Occipital lobe (tissue), 2 donors: ENCODE results near the gene PPP1R1C. TPM values are rescaled to one million over a fixed set of nuclear protein-coding genes. Genes with fewer than 3 reads are reported as not detected.
"Not testable (repeated sequence)": the region's sequence is repeated elsewhere in the genome, so short reads cannot be mapped to it uniquely, and the experiment has no call there.

Experiments
- DNase-seq: peaks from one replicate; lab custom pipeline; 2025; lab: John Stamatoyannopoulos, UW
- total RNA-seq: library from RNA; depleted of rRNA; stranded (reverse); fragments of >200 nt; gene quantifications from one replicate; pipeline ENCODE4 v1.2.3, GENCODE V29; 2014

The PPP1R1C gene
- total RNA-seq, 1 donor from 2014 or later = 2.7 TPM

GRCh38 chr2:182014284-182014683 lies 28.6 kb downstream of the PPP1R1C start:
- DNase-seq = no peak

GRCh38 chr2:182015334-182016109 lies 29.9 kb downstream of the PPP1R1C start:
- no peak for DNase-seq

DNA sequence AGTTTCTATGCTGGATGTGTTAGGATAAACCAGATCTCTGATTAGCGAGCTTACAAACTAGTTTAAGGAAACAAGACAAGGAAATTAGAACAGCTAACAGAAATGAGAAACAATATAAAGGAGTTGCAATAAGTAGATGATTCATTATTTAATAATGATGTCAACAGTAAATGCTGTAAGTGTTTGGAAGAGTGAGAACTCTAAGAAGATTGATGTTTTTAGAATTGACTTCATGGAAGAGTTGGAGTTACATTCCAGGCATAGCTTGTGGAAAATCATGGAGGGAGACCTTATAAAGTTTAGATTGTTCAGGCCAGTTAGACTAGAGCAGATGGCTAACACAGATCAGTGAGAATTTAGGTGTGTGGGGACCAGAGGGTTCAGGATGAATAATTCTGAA lies 32.6 kb downstream of the PPP1R1C start:
- DNase-seq = no peak

GRCh38 chr2:182019731-182020130 lies 34.1 kb downstream of the PPP1R1C start:
- no peak for DNase-seq

DNA sequence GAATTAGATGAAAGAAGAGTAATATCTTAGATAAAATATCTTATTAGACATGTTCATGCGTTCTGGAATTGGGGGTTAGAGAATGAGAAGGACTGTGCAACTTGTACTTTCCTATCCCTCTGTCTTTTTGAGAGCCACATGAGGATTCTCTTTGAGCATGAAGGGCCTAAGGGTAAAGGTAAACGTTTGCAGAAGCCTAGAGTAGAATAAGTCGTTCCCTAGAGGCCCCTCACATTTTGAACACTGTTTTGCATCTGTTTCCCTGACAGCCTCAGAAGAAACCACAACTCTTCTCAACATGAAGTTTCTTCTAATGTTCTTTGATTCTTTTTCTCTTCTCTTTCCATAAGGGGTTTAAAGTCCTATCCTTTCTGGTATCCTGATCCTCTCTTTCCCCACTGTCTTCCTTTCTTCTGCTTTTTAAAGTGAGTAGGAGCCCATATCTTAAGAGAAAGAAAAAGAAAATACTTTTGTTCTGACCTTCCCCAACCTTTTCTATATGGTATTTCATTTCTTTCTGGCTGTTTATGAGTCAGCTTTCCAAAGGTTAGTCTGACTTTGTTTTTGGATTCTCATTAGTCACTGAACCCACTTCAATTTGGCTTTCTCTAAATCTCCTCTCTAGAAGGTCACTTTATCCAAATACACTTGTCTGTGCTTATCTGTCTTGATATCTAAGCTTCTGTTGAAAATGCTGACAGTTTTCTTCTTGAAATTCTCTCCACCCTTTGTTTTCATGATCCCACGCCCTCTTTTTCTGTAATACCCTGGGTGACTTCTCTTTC lies 34.8 kb downstream of the PPP1R1C start:
- DNase-seq = no peak

- no peak for DNase-seq
These were observed 37.6 kb downstream of the PPP1R1C start for GRCh38 chr2:182023235-182023634.

DNA sequence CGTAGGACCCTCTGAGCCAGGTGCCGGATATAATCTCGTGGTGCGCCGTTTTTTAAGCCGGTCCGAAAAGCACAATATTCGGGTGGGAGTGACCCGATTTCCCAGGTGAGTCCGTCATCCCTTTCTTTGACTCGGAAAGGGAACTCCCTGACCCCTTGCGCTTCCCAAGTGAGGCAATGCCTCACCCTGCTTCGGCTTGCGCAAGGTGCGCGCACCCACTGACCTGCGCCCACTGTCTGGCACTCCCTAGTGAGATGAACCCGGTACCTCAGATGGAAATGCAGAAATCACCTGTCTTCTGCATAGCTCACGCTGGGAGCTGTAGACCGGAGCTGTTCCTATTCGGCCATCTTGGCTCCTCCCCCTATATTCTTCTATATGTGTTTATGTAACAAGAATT lies 45.2 kb downstream of the PPP1R1C start:
- not testable (repeated sequence) for DNase-seq

DNA sequence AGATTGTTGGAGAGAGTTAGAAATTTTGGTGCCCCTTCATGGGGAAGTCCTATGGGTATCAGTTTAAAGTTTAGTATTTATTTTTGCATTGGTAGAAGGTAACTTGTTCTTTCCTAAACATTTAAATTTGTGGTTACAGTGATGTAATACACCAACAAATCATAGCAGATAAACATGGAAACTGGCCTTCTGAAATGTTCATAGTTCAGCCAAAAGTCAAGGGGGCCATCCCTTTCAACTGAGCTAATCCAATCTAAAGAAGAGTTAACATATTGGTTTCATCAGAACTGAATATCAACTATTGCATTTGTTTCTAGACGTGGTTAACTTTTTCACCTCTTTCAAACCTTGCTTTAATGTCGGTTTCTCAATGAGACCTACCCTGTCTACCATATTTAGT lies 46.3 kb downstream of the PPP1R1C start:
- DNase-seq = no peak

- no peak for DNase-seq
These were observed 47.8 kb downstream of the PPP1R1C start for GRCh38 chr2:182033449-182033848.

GRCh38 chr2:182038576-182038975 lies 52.9 kb downstream of the PPP1R1C start:
- no peak for DNase-seq

DNA sequence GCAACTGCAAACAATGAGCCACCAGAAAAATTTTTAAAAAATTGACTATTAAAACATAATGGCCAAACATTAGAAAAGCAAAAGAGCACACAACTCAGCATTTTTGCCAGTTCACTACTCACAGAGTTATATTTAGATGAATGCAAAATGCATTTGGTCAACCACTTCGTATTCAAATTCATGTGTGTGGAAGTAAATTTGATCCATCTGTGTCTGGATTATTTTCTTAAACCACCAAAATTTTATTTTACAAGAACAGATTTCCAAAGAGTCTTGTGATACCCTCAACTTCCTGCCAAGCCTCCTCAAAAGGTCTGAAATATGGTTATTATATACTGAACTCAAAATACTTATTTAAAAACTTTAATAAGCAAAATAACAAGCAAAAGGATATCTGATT lies 57.4 kb downstream of the PPP1R1C start:
- no peak for DNase-seq

GRCh38 chr2:182043861-182044260 lies 58.2 kb downstream of the PPP1R1C start:
- no peak for DNase-seq

DNA sequence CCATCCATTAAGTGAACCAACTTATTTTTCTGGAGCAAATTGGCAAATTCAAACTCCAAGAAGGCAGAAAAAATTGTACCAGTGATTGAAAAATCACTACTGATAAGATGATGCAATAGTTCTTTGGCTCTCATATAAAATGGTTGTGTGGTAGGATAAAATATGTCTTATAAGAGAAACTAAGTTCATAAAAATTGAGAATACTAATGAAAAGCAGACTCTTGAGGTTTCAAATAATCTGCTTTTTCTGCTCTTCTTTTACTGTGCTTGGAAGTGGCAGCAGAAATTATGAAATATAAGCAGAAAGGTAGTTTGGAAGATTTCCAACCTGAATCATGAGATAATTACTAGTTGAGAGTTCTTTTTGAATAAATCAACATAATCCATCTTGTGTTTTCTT lies 61.9 kb downstream of the PPP1R1C start:
- no peak for DNase-seq

- no peak for DNase-seq
These were observed 62.4 kb downstream of the PPP1R1C start for GRCh38 chr2:182048088-182048487.

DNA sequence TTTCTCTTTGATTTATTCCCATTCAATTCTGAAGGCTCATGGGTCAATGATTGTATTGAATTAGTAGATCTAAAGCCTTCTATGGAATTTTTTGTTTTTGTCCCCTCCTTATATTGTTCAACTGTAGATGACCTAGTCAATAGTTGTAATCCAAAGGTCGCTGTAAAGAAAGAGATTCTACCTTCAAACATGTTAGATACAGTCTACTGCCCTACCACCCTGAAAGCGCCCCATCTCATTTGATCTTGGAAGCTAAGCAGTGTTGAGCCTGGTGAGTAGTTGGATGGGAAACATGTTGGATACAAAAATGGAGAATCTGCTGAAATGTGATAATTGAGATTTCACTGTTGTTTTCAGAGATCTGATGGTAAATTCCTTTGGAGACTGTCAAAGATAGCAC lies 63.0 kb downstream of the PPP1R1C start:
- DNase-seq = no peak

GRCh38 chr2:182049372-182050148 lies 63.9 kb downstream of the PPP1R1C start:
- DNase-seq = no peak

DNA sequence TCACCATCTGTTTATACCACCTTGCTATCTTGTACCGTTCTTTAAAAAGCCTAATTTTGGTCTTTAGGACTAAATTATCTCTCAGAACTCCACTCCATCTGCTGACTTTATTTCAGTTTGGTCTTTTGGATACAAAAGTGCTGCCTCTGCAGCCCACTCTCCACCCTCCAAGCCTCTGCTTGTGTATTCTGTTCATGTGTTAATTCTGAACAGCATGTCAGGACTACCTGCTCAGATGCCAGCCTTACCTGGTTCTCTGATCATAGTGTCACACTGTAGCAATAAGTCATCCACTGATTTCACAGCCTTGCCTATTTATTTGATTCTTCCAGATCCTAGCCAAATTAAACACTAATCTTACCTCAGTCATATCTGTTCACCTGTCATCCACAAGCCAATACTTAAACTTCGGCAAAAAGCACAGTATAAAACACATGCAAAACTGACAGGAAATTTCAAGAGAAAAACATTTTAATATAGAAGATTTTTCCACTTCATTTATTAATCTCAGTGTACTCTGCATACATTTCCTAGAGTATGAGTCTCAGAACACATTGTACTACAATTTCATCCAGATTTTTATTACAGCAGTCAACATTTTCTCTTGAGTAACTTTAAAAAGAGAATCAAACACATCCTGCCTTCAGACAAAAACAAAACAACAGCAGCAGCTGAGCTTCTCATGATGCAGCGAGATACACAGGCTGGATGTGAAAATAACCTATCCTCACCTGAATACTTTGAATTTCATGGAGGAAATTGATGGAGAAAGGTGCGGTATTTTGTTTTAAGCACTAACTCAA lies 64.9 kb downstream of the PPP1R1C start:
- DNase-seq = no peak

DNA sequence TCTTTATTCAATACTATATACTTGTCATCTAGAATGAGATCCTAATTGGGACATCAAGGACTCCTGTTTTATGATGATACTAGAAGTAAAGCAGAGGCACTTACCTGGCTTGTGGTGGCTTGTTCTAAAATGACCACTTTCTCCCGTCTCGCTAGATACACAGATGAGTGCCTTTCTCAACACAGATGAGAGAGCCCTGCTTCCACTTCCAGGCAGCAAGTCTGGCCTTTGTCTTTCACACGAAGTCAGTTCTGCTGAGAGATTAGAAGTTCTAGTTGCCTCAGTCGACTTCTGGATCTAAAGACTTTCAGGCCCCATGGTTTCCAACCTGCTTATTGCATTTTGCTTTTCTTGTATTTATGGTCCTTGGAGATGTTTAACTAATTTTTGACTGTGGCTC lies 70.3 kb downstream of the PPP1R1C start:
- no peak for DNase-seq

- DNase-seq = no peak
These were observed 71.3 kb downstream of the PPP1R1C start for GRCh38 chr2:182057002-182057401.

DNA sequence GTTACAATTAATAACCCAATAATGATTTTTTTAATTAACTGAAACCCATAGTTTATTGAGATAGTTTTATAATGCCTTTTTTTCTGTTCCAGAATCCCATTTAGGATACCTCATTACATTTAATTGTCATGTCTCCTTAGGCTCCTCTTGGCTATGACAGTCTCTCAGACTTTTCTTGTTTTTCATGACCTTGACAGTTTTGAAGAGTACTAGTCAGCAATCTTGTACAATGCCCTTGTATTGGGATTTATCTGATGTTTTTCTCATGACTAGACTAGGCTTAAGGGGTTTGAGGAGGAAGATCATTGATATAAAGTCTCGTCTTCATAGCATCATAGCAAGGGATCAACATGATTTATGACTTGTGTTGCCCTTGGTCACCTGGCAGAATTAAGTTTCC lies 72.4 kb downstream of the PPP1R1C start:
- DNase-seq = no peak

DNA sequence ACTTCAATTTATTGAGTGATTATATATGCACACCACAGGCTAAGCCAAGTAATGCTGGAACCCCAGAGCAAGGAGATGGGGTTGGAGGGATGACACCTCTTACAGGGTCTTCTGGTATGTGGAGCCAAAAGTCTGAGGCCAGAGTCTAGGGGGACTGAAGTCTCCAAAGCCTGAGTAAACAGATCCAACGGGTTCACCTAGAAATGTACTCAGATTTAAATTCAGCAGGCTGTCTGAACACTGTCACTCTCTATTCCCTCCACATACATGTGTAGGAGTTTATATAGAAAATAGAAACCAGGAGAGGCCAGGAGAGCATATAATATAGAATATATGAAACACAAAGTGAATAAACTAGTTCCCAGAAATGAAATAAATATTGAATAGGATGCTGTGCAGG lies 76.1 kb downstream of the PPP1R1C start:
- no peak for DNase-seq
